Upper lobe of left lung (tissue), 4 donors: ENCODE measurements around the gene MYZAP.

ENCODE experiments used
- CTCF ChIP-seq, 6 experiments: fragments of 450-650 bp in 4 of 6; fragments of 200-600 bp in 2 of 6; sonication (generic) in 2 of 6; IDR thresholded peaks; one replicate each; pipeline ENCODE4 v1.5.1; 2016 to 2019; ENCODE audit warnings: antibody characterized with exemption in 6 of 6
- POLR2AphosphoS5 ChIP-seq, 2 donors: sonication (generic); formaldehyde crosslinking; IDR thresholded peaks; one replicate each; pipeline ENCODE4 v1.5.1; 2017; ENCODE audit warnings: antibody characterized with exemption in 2 of 2

DNA sequence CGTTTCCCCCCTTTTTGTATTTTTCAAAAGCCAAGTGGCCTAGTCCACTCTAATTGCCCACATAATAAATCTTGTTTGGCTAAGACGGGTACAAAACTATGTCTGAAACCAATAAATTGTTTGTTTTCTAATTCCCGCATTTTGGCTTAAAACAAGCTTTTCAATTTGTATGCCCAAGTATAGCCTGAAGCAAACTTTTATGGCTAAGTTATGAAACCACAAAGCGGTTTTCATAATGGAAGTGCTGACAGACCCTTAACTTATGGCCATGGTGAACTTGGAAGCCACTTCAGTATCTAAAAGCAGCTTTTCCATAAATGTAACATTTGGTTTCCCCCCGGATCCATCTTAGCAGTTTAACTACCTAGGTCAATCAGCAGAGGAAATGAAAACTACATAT, 84.9 kb downstream of the MYZAP start:
- TF ChIP-seq CTCF (IDR thresholded peaks at IDR 0.05) (no peak), POLR2AphosphoS5 (IDR thresholded peaks at IDR 0.05) (no peak)
